GM23248 (cell line): ENCODE data around the gene DUSP7.

Experiments used
- EZH2 ChIP-seq: fragments of 200-600 bp; sonication (generic); IDR thresholded peaks from 2 replicates; pipeline ENCODE4 v1.6.1; 2018; ENCODE audit warnings: antibody characterized with exemption, mild to moderate bottlenecking; ENCODE audit not compliant: insufficient read depth, poor library complexity, severe bottlenecking
- EZH2phosphoT487 ChIP-seq: fragments of 200-600 bp; sonication (generic); IDR thresholded peaks from 2 replicates; pipeline ENCODE4 v1.6.1; 2018; ENCODE audit warnings: antibody characterized with exemption, moderate library complexity, mild to moderate bottlenecking, low read depth; ENCODE audit not compliant: insufficient read depth

DNA sequence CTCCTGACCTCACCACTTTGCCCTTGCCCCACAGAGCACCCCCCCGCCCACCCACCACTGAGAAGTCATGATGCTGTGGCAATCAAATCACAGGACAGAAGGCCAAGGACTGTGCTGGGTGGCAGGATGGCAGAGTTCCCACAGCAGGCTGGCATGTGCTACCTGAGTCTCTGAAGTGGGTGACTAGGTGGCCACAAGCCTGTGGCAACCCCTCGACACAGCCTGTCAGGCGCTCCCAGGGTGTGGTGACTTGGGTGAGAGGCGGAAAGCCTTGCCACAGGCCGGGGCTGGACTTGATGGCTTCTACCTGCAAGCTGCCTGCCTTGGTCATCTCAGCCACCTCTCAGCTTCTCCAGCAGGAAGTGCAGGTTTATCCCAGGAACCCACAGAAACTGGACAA, 15.6 kb upstream of the DUSP7 start:
- TF ChIP-seq EZH2phosphoT487, result no peak
- no peak for TF ChIP-seq EZH2
